Activated CD8-positive, alpha-beta T cell treated with anti-CD3 and anti-CD28 coated beads for 36 hours (primary cell): ENCODE measurements around the gene FAM227A. TPM values are rescaled to one million over a fixed set of nuclear protein-coding genes. Genes with fewer than 3 reads are reported as not detected.

Experiments used
- ATAC-seq: fragments of 200-7000 bp; cut with Tn5 transposase; one replicate; pipeline ENCODE4 v1.10.0; 2021; ENCODE audit warnings: mild to moderate bottlenecking, moderate library complexity
- CTCF ChIA-PET: fragments of 350-600 bp; sonication (Branson Sonifier 250); formaldehyde crosslinking; loops from one replicate; lab custom pipeline; 2021; ENCODE audit warnings: antibody characterized with exemption; lab: Charles Lee
- POLR2A ChIA-PET: fragments of 350-600 bp; sonication (Branson Sonifier 250); formaldehyde crosslinking; loops from one replicate; lab custom pipeline; 2021; ENCODE audit warnings: antibody characterized with exemption; lab: Charles Lee
- DNase-seq: peaks from one replicate; pipeline ENCODE4 v3.0.0-alpha.2; 2020
- H3K27ac Mint-ChIP-seq: one replicate; pipeline ENCODE4 v1.8.0; 2021; ENCODE audit warnings: mild to moderate bottlenecking, mixed read lengths
- H3K27me3 Mint-ChIP-seq: one replicate; pipeline ENCODE4 v1.8.0; 2021; ENCODE audit warnings: mixed read lengths
- H3K36me3 Mint-ChIP-seq: one replicate; pipeline ENCODE4 v1.8.0; 2021; ENCODE audit warnings: low read depth, mixed read lengths
- H3K4me1 Mint-ChIP-seq: one replicate; pipeline ENCODE4 v1.8.0; 2021; ENCODE audit warnings: low read depth, mixed read lengths
- H3K4me3 Mint-ChIP-seq: one replicate; pipeline ENCODE4 v1.8.0; 2021; ENCODE audit warnings: mild to moderate bottlenecking, moderate library complexity, mixed read lengths
- H3K9me3 Mint-ChIP-seq: one replicate; pipeline ENCODE4 v1.8.0; 2021; ENCODE audit warnings: mixed read lengths
- intact Hi-C: fragments of 100-400 bp; cut with micrococcal nuclease; formaldehyde crosslinking; loops from one replicate; pipeline ENCODE4 v1.10.0; 2022
- total RNA-seq, 2 experiments: library from RNA; stranded (reverse); gene quantifications; one replicate each; pipeline ENCODE4 v1.2.3, GENCODE V29; 2021
- TF ChIP-seq, protein P1 (sequence below): fragments of 200-600 bp; IDR thresholded peaks from one replicate; pipeline ENCODE4 v1.8.0; 2022; ENCODE audit warnings: antibody characterized with exemption, mild to moderate bottlenecking

Gene FAM227A
- total RNA-seq, 2 experiments from 2014 or later = 0.74 to 1.1 TPM

GRCh38 chr22:38610234-38610633 is 46.0 kb downstream of the FAM227A start:
- ChIA-PET CTCF (interaction anchor here (1.3 kb wide), 1 partner anchor 38 kb away, joined by 3 read pairs; no protein-coding TSS in a partner anchor), POLR2A (no interaction called here)
- Mint-ChIP-seq H3K36me3 (no peaks in the 10 kb centered on the region), H3K4me1 (no peaks in the 10 kb centered on the region), H3K27me3 (peaks cover 2% of the 10 kb centered on the region), H3K27ac (no peak overlapping the region), H3K4me3 (no peak overlapping the region), H3K9me3 (no peaks in the 10 kb centered on the region)
- intact Hi-C loops = no loop called here
- DNase-seq (no peak), ATAC-seq (no peak)
- TF ChIP-seq, protein P1, sequence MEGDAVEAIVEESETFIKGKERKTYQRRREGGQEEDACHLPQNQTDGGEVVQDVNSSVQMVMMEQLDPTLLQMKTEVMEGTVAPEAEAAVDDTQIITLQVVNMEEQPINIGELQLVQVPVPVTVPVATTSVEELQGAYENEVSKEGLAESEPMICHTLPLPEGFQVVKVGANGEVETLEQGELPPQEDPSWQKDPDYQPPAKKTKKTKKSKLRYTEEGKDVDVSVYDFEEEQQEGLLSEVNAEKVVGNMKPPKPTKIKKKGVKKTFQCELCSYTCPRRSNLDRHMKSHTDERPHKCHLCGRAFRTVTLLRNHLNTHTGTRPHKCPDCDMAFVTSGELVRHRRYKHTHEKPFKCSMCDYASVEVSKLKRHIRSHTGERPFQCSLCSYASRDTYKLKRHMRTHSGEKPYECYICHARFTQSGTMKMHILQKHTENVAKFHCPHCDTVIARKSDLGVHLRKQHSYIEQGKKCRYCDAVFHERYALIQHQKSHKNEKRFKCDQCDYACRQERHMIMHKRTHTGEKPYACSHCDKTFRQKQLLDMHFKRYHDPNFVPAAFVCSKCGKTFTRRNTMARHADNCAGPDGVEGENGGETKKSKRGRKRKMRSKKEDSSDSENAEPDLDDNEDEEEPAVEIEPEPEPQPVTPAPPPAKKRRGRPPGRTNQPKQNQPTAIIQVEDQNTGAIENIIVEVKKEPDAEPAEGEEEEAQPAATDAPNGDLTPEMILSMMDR = no peak

GRCh38 chr22:38608992-38609750 is 47.0 kb downstream of the FAM227A start:
- ChIA-PET CTCF (interaction anchor here (1.3 kb wide), 1 partner anchor 37 kb away, joined by 3 read pairs; no protein-coding TSS in a partner anchor), POLR2A (no interaction called here)
- DNase-seq = no peak
- Mint-ChIP-seq H3K4me3 (no peak overlapping the region), H3K36me3 (no peaks in the 10 kb centered on the region), H3K27ac (no peak overlapping the region), H3K9me3 (no peaks in the 10 kb centered on the region), H3K4me1 (no peaks in the 10 kb centered on the region), H3K27me3 (peaks cover 2% of the 10 kb centered on the region)
- no peak for ATAC-seq
- TF ChIP-seq, protein P1 = no peak
- intact Hi-C loops = no loop called here

- no peak overlapping the region for H3K4me3 Mint-ChIP-seq
These were observed 48.5 kb downstream of the FAM227A start for GRCh38 chr22:38607680-38608079.

GRCh38 chr22:38602166-38602565 is 54.0 kb downstream of the FAM227A start:
- Mint-ChIP-seq H3K4me1 (no peaks in the 10 kb centered on the region), H3K36me3 (no peaks in the 10 kb centered on the region), H3K4me3 (no peak overlapping the region), H3K27me3 (peaks cover 3% of the 10 kb centered on the region), H3K27ac (no peak overlapping the region), H3K9me3 (no peaks in the 10 kb centered on the region)
- DNase-seq = no peak
- intact Hi-C loops = no loop called here
- ATAC-seq = no peak
- CTCF ChIA-PET = no interaction called here
- POLR2A ChIA-PET = no interaction called here
- TF ChIP-seq, protein P1 = no peak

More at GRCh38 chr22:38607680-38608079, 48.5 kb downstream of the FAM227A start:
- ChIA-PET POLR2A (no interaction called here), CTCF (no interaction called here)
- no peaks in the 10 kb centered on the region for H3K9me3 Mint-ChIP-seq
- DNase-seq = no peak
- no peaks in the 10 kb centered on the region for H3K36me3 Mint-ChIP-seq
- no peak overlapping the region for H3K27ac Mint-ChIP-seq
- no peak for ATAC-seq
- H3K4me1 Mint-ChIP-seq = no peaks in the 10 kb centered on the region
- peaks cover 2% of the 10 kb centered on the region for H3K27me3 Mint-ChIP-seq
- intact Hi-C loops = no loop called here
- TF ChIP-seq, protein P1 = no peak

DNA sequence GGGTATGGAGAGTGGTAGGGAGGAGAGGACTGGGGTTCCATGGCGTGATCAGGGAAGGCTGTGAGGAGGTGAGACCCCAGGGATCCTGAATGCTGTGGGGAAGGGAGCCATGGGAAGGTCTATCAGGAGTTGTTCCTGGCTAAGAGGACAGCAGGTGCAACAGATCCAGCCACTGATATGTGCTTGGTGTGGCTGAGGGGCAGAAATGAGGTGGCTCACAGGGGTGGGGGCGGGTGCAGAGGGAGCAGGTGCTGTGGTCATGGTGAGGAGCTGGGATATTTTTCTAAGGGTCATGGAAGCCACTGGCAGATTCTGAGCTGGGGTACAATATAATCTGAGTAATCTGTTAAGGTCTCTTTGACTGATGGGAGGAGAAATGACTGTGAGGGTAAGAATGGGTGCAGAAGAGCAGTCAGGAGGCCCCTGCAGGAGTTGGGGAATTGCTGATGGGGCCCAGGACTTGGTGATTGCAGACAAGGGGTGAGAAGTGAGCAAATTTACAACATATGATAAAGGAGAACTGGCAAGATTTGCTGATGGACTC is 54.9 kb downstream of the FAM227A start:
- TF ChIP-seq, protein P1 = no peak
- H3K36me3 Mint-ChIP-seq = no peaks in the 10 kb centered on the region
- ATAC-seq = no peak

More for the DNA sequence above, 54.9 kb downstream of the FAM227A start:
- no peaks in the 10 kb centered on the region for H3K4me1 Mint-ChIP-seq
- intact Hi-C loops = no loop called here
- ChIA-PET CTCF (no interaction called here), POLR2A (no interaction called here)
- H3K9me3 Mint-ChIP-seq = no peaks in the 10 kb centered on the region
- no peak overlapping the region for H3K27ac Mint-ChIP-seq
- no peak for DNase-seq
- H3K4me3 Mint-ChIP-seq = no peak overlapping the region
- H3K27me3 Mint-ChIP-seq = peaks cover 1% of the 10 kb centered on the region
